Panc1 (cell line): Measurements from ENCODE around the gene C6orf62.
"Not testable (repeated sequence)": the region's sequence is repeated elsewhere in the genome, so short reads cannot be mapped to it uniquely, and the experiment has no call there.

Source experiments
- POLR2AphosphoS5 ChIP-seq: IDR thresholded peaks from 2 replicates; pipeline ENCODE4 v1.6.1; 2012; ENCODE audit warnings: mild to moderate bottlenecking, low read depth, low read length, moderate library complexity
- SIN3A ChIP-seq: IDR thresholded peaks from 2 replicates; pipeline ENCODE4 v1.6.1; 2012; ENCODE audit warnings: low read depth, mild to moderate bottlenecking, low read length, moderate library complexity, borderline replicate concordance; ENCODE audit not compliant: insufficient read depth
- TCF7L2 ChIP-seq: IDR thresholded peaks from 2 replicates; pipeline ENCODE4 v1.6.1; 2011; ENCODE audit warnings: mild to moderate bottlenecking, low read depth, low read length, inconsistent platforms
- TF ChIP-seq, protein P1 (sequence below): fragments of 450-650 bp; IDR thresholded peaks from 2 replicates; pipeline ENCODE4 v1.5.1; 2017; ENCODE audit warnings: mild to moderate bottlenecking

DNA sequence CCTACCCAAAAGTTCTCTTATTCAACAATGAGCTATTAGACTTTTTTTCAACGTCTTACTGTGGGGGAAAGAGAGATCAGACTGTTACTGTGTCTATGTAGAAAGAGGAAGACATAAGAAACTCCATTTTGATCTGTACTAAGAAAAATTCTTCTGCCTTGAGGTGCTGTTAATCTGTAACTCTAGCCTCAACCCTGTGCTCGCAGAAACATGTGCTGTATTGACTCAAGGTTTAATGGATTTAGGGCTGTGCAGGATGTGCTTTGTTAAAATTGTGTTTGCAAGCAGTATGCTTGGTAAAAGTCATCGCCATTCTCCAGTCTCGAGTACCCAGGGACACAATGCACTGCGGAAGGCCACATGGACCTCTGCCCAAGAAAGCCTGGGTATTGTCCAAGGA is 57.2 kb downstream of the C6orf62 start:
- TF ChIP-seq, protein P1, sequence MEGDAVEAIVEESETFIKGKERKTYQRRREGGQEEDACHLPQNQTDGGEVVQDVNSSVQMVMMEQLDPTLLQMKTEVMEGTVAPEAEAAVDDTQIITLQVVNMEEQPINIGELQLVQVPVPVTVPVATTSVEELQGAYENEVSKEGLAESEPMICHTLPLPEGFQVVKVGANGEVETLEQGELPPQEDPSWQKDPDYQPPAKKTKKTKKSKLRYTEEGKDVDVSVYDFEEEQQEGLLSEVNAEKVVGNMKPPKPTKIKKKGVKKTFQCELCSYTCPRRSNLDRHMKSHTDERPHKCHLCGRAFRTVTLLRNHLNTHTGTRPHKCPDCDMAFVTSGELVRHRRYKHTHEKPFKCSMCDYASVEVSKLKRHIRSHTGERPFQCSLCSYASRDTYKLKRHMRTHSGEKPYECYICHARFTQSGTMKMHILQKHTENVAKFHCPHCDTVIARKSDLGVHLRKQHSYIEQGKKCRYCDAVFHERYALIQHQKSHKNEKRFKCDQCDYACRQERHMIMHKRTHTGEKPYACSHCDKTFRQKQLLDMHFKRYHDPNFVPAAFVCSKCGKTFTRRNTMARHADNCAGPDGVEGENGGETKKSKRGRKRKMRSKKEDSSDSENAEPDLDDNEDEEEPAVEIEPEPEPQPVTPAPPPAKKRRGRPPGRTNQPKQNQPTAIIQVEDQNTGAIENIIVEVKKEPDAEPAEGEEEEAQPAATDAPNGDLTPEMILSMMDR = not testable (repeated sequence)
- not testable (repeated sequence) for TF ChIP-seq POLR2AphosphoS5, TCF7L2, SIN3A
